Right lobe of liver (tissue), 4 donors: ENCODE results near the gene CHCHD5.

Source experiments
- CTCF ChIP-seq, 4 donors: fragments of 200-600 bp in 3 of 4; fragments of 450-650 bp in 1 of 4; IDR thresholded peaks; one replicate each; pipeline versions ENCODE4 v1.5.1 to v1.8.0; 2016 to 2022; ENCODE audit warnings: antibody characterized with exemption in 4 of 4, mild to moderate bottlenecking in 2 of 4
- POLR2A ChIP-seq: fragments of 450-650 bp; IDR thresholded peaks from one replicate; pipeline ENCODE4 v1.6.1; 2017; ENCODE audit warnings: antibody characterized with exemption, mild to moderate bottlenecking
- donor health status: DM: no; HTN: no; CAD: no.
- donor health status: DM: no; HTN: no; CAD: no.
- donor health status: DM: no; HTN: yes; CAD: no.

GRCh38 chr2:112637289-112637660, 52.9 kb downstream of the CHCHD5 start:
- TF ChIP-seq CTCF (IDR thresholded peaks at IDR 0.05), result no peak
- TF ChIP-seq POLR2A, result no peak
